T47D (cell line): Measurements from ENCODE around the gene DCP1B.

Source experiments
- DNase-seq, 2 experiments: peaks; one replicate each; pipeline versions ENCODE4 v3.0.0 to v3.0.0-alpha.2; 2011 to 2012; ENCODE audit warnings: low read depth in 1 of 2, low spot score in 1 of 2
- JUND ChIP-seq: IDR thresholded peaks from 2 replicates; pipeline ENCODE4 v1.6.1; 2012; ENCODE audit warnings: low read depth
- in situ Hi-C: cut with HindIII; loops from 2 replicates; pipeline ENCODE4 v1.10.0; 2016; ENCODE audit warnings: low sequenced_read_pairs, low pct_unique_long_range_greater_than_20kb

DCP1B gene

GRCh38 chr12:1978078-1978862, 26.0 kb downstream of the DCP1B start:
- no peak for TF ChIP-seq JUND
- DNase-seq, result no peak
- in situ Hi-C loops, result no loop called here

DNA sequence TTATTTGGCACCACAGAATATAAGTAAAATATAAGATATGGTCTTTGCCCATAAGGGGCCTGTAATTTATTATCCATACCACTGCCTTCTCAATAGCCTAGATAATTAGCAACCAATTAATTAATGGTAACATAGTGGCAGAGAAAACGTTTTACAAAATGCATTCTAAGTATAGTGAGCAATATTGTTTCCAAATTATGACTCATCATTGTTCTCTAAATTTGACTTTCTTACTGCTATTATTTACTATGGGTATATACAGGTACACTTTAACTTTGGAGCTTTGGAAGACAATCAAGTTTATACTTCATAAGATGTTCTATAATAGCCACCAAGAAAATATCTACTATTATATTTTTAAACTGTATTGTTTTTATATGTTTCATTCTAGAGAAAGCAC, 26.7 kb downstream of the DCP1B start:
- in situ Hi-C loops, result no loop called here
- no peak for TF ChIP-seq JUND
- no peak for DNase-seq

GRCh38 chr12:1977109-1977508, 27.1 kb downstream of the DCP1B start:
- TF ChIP-seq JUND, result no peak
- in situ Hi-C loops, result no loop called here
- DNase-seq, result no peak

GRCh38 chr12:1974812-1975211, 29.4 kb downstream of the DCP1B start:
- TF ChIP-seq JUND, result no peak
- DNase-seq, result no peak
- in situ Hi-C loops, result no loop called here

DNA sequence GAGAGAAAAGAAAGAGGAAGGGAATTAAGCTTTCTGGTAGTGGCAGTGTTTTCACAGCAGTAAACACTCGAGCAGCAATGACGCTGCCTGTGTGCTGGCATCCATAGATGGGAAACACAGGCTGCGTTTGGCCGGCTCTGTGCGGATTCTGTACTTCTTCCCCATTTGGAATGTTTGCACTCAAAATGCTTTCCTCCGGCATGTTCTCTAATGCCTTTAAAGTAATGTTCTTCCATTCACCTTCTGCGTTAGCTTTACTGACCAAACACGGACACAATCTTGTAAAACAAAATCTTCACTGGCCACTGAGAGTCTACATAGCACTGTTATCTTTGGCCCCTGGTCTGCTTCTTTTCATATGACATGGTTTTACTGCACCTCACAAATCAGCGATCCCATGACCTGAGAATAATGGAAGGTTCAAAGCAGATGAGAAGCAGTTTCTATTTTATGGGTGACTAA, 31.4 kb downstream of the DCP1B start:
- DNase-seq, result no peak
- in situ Hi-C loops, result no loop called here
- no peak for TF ChIP-seq JUND

DNA sequence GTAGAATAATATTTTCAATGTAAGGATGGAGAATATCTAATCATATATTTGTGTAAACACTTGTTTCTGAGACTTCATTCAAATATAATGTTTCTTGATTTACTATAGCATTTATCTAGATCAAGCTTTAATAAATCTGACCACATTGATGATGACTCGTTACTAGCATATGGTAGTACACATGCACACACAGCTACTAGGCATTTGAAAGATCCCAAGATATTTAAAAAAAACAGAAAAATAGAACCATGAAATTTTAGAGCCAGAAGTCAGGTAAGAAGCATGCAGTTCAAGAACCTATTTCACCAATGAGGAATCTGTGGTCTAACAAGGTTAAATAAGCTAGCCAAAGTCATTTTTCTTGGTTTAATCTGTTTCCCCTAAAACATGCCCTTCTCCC, 32.0 kb downstream of the DCP1B start:
- no peak for DNase-seq
- in situ Hi-C loops, result no loop called here
- TF ChIP-seq JUND, result no peak

- in situ Hi-C loops, result no loop called here
Observed at GRCh38 chr12:1970331-1970900, 33.8 kb downstream of the DCP1B start.

GRCh38 chr12:1966561-1967226, 37.6 kb downstream of the DCP1B start:
- in situ Hi-C loops, result no loop called here
- TF ChIP-seq JUND, result no peak
- DNase-seq, result no peak

More at GRCh38 chr12:1970331-1970900, 33.8 kb downstream of the DCP1B start:
- no peak for TF ChIP-seq JUND
- no peak for DNase-seq

DNA sequence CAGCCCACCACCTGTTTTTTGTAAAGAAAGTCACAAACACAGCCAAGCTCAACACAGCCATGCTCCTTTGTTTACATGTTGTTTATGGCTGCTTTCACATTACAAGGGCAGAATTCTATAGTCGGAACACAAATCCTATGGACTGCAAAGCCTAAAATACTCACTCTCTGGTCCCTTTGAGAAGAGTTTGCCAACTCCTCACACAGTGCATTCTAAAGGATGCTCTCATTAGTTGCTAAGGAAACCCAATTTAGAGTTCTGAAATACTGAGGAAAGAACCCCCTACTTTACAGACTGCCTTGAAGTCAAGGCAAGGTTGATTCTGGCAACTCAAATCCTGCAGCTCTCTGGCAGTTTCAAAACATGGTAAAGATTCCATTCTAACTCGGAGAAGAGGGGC, 38.3 kb downstream of the DCP1B start:
- in situ Hi-C loops, result no loop called here
- no peak for DNase-seq
- TF ChIP-seq JUND, result no peak

- in situ Hi-C loops, result no loop called here
- no peak for DNase-seq
- no peak for TF ChIP-seq JUND
Observed at GRCh38 chr12:1962051-1963020, 41.9 kb downstream of the DCP1B start.

DNA sequence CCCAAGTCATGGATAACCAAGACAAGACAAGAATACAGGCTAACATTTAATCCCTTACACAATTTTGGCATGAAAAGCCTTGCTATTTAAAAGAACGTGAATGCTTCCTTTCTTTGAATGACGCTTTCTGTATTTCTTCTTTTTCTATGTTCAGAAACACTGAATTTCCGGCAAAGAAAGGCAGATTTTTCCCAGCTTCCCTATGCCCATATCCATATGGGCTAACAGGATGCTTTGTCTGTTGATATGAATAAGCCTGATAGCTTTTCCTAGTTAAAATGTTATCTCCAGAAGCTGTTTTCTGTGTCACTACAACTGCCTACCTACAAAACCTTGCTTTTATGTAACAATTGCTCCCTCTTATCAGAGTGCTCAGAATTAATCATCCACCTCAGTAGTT, 47.5 kb downstream of the DCP1B start:
- no peak for TF ChIP-seq JUND
- no peak for DNase-seq
- in situ Hi-C loops, result no loop called here

GRCh38 chr12:1949771-1950470, 54.3 kb downstream of the DCP1B start:
- TF ChIP-seq JUND, result no peak
- no peak for DNase-seq
- in situ Hi-C loops, result no loop called here
